ENCODE results near the gene SCMH1.

GRCh38 chr1:41281334-41281733, 39.2 kb upstream of the SCMH1 start:
- TF ChIP-seq CTCF (conservative IDR thresholded peaks at IDR 0.05) (no peak), EZH2 (IDR thresholded peaks at IDR 0.05; ENCODE audit: low read depth) (no peak)
